ENCODE results near the gene GCLM.

DNA sequence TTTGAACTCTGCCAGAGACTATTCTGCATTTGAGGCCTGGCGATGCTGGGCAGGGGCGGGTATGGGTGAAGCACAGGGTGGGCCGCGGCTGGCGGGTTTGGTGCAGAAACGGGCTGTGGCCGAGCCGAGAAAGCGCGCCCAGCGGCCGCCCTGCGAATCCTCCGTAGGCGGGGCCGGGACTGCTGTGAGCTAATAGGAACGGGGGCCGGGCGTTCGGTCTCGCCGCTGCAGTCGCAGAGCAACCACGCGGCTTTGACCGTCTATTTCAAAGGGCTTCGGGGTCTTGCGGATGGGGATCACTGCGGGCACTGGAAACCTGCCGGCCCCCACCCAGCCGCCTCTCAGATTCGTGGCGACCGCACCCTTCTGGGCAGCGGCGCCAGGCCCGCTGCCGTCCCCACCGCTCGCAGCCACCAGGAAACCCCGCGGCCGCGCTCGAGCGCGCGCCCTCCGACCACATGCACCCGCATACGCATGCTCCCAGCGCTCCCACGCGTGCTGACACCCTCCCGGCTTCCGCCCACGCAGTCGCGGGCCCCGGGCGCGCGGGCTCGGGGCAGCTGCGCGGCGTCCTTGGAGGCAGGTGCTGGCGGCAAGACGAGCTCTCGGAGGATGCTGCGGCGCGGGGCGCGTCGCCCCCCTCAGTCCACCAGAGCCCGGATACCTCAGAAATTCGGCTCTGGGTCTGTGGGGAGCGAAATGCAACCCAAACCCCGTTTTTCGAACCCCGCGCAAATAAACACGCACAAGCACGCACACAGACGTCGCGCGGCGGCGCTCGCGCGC lies 62.8 kb downstream of the GCLM start:
- TF ChIP-seq, protein P1, sequence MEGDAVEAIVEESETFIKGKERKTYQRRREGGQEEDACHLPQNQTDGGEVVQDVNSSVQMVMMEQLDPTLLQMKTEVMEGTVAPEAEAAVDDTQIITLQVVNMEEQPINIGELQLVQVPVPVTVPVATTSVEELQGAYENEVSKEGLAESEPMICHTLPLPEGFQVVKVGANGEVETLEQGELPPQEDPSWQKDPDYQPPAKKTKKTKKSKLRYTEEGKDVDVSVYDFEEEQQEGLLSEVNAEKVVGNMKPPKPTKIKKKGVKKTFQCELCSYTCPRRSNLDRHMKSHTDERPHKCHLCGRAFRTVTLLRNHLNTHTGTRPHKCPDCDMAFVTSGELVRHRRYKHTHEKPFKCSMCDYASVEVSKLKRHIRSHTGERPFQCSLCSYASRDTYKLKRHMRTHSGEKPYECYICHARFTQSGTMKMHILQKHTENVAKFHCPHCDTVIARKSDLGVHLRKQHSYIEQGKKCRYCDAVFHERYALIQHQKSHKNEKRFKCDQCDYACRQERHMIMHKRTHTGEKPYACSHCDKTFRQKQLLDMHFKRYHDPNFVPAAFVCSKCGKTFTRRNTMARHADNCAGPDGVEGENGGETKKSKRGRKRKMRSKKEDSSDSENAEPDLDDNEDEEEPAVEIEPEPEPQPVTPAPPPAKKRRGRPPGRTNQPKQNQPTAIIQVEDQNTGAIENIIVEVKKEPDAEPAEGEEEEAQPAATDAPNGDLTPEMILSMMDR (IDR thresholded peaks at IDR 0.05) = peak in 5 of 6 experiments; percentile 15 to 59 (median 47)
- TF ChIP-seq POLR2A (IDR thresholded peaks at IDR 0.05) = peak; percentile 39 to 81

Measured in adrenal gland (tissue), 5 donors.